Measurements from ENCODE around the gene KCNJ2.

GRCh38 chr17:70119545-70119944 lies 49.8 kb upstream of the KCNJ2 start:
- TF ChIP-seq GATA2 (IDR thresholded peaks at IDR 0.05; ENCODE audit: low read depth, low read length) (no peak), GATA3 (IDR thresholded peaks at IDR 0.05; ENCODE audit: low read depth, low read length) (no peak)

Measured in SH-SY5Y (cell line).